Stomach (tissue), 9 donors: Measurements from ENCODE around the gene DKKL1. TPM values are rescaled to one million over a fixed set of nuclear protein-coding genes. Genes with fewer than 3 reads are reported as not detected.
"Not testable (repeated sequence)": the region's sequence is repeated elsewhere in the genome, so short reads cannot be mapped to it uniquely, and the experiment has no call there.

Source experiments
- DNase-seq, 2 donors: peaks; one replicate each; pipeline versions ENCODE4 v3.0.0 to v3.0.0-alpha.2; 2013 to 2019
- H3K27ac ChIP-seq, 5 donors: fragments of 200-600 bp in 4 of 5; sonication (generic) in 4 of 5; one replicate each; pipeline ENCODE4 v1.5.1; 2013 to 2019; ENCODE audit warnings: mild to moderate bottlenecking in 1 of 5, moderate library complexity in 1 of 5
- H3K27me3 ChIP-seq, 3 donors: fragments of 200-600 bp; sonication (generic); one replicate each; pipeline ENCODE4 v1.5.1; 2017 to 2019; ENCODE audit warnings: mixed run types in 1 of 3
- H3K36me3 ChIP-seq, 4 donors: fragments of 200-600 bp; sonication (generic); 1 replicate in 3 of 4; 2 replicates in 1 of 4; pipeline ENCODE4 v1.5.1; 2016 to 2019
- H3K4me1 ChIP-seq, 4 donors: fragments of 200-600 bp; sonication (generic); one replicate each; pipeline ENCODE4 v1.5.1; 2016 to 2019
- H3K4me3 ChIP-seq, 4 donors: fragments of 200-600 bp; sonication (generic) in 3 of 4; one replicate each; pipeline ENCODE4 v1.5.1; 2016 to 2019; ENCODE audit warnings: mild to moderate bottlenecking in 1 of 4
- H3K9me3 ChIP-seq, 4 donors: fragments of 200-600 bp; sonication (generic); one replicate each; pipeline ENCODE4 v1.5.1; 2016 to 2019
- EP300 ChIP-seq: sonication (generic); formaldehyde crosslinking; IDR thresholded peaks from one replicate; pipeline ENCODE4 v1.6.1; 2017; ENCODE audit warnings: antibody characterized with exemption
- POLR2A ChIP-seq, 4 donors: fragments of 450-650 bp; IDR thresholded peaks; one replicate each; pipeline ENCODE4 v1.6.1; 2016; ENCODE audit warnings: antibody characterized with exemption in 4 of 4, control low read depth in 2 of 4, mild to moderate bottlenecking in 1 of 4, moderate library complexity in 1 of 4
- POLR2AphosphoS5 ChIP-seq, 3 donors: sonication (generic); formaldehyde crosslinking; IDR thresholded peaks; one replicate each; pipeline ENCODE4 v1.6.1; 2016; ENCODE audit warnings: antibody characterized with exemption in 3 of 3
- whole genome bisulfite sequencing, 5 donors: extraction: QIAGEN DNeasy Blood & Tissue Kit in 3 of 5; methylation state at CpG; one replicate each; pipeline versions ENCODE4 v1.1.5 to v1.1.7; 2013 to 2018; 5-methylcytosine and 5-hydroxymethylcytosine counted together
- intact Hi-C: fragments of 100-400 bp; cut with DNase I; formaldehyde crosslinking; loops from one replicate; pipeline ENCODE4 v1.15.1; 2023; ENCODE audit warnings: low total_unique reads
- polyA plus RNA-seq, 3 donors: library from polyadenylated mRNA; stranded (reverse); fragments of 200-250 nt; gene quantifications; one replicate each; pipeline ENCODE4 v1.2.3, GENCODE V29; 2013
- total RNA-seq, 5 donors: library from RNA; depleted of rRNA; stranded (reverse); fragments of >200 nt; gene quantifications; one replicate each; pipeline versions ENCODE4 v1.1.0 to v1.2.3, GENCODE V29; 2014 to 2016
- TF ChIP-seq, protein P1 (sequence below), 7 experiments: fragments of 450-650 bp in 4 of 7; fragments of 200-600 bp in 3 of 7; sonication (generic) in 3 of 7; IDR thresholded peaks; one replicate each; pipeline ENCODE4 v1.5.1; 2016 to 2019; ENCODE audit warnings: antibody characterized with exemption in 7 of 7, control low read depth in 2 of 7, mild to moderate bottlenecking in 1 of 7
- donor health status: healthy with polysubstance abuse.
- donor health status: Bipolar disorder and iron deficiency.
- donor health status: healthy.

DKKL1 gene
- total and polyA plus RNA-seq, 8 donors = 0.35 TPM; not detected in 7

DNA sequence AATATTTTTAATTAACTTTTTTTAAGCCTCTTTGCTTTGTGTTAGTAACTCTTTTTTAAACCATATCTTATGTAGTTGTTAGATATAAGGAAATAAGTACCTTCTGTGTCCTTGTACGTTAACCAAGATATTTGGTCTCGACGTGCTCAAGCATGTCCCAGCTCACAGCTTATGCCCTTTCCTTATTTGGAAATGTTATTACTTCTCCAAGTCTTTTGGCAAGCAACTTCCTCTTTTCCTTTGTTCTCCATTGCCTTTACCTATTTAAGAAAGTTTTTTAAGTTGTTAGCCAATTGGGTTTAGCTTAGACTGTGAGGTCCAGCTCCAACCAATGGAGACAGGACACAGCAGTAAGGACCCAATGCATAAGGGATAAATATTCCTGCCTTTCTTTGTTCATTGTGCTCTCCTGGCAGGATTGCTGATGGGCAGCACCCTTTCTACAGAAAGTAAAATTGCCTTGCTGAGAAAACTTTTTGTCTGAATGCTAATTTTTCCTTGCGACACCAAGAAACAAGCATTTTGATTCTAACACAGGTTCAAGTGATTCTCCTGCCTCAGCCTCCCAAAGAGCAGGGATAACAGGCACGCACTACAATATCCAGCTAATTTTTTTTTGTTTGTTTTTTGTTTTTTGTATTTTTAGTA, 5.2 kb downstream of the DKKL1 start:
- intact Hi-C loops = no loop called here
- Histone ChIP-seq H3K27me3 (peaks cover 0 to 7% (median 3%) of the 10 kb centered on the region in 3 donors), H3K9me3 (peaks cover 6 to 25% (median 18%) of the 10 kb centered on the region in 4 donors), H3K4me3 (no peak overlapping the region), H3K36me3 (peaks cover 0 to 4% (median 0%) of the 10 kb centered on the region in 4 donors), H3K27ac (no peak overlapping the region), H3K4me1 (peaks cover under 1 to 7% (median 4%) of the 10 kb centered on the region in 4 donors)
- 79 to 96% (median 92%) methylated on average over 5 of the region's 5 CpGs for WGBS, 5 donors
- TF ChIP-seq EP300 (no peak), POLR2A (IDR thresholded peaks at IDR 0.05) (no peak), POLR2AphosphoS5 (IDR thresholded peaks at IDR 0.05) (no peak)
- TF ChIP-seq, protein P1, sequence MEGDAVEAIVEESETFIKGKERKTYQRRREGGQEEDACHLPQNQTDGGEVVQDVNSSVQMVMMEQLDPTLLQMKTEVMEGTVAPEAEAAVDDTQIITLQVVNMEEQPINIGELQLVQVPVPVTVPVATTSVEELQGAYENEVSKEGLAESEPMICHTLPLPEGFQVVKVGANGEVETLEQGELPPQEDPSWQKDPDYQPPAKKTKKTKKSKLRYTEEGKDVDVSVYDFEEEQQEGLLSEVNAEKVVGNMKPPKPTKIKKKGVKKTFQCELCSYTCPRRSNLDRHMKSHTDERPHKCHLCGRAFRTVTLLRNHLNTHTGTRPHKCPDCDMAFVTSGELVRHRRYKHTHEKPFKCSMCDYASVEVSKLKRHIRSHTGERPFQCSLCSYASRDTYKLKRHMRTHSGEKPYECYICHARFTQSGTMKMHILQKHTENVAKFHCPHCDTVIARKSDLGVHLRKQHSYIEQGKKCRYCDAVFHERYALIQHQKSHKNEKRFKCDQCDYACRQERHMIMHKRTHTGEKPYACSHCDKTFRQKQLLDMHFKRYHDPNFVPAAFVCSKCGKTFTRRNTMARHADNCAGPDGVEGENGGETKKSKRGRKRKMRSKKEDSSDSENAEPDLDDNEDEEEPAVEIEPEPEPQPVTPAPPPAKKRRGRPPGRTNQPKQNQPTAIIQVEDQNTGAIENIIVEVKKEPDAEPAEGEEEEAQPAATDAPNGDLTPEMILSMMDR (IDR thresholded peaks at IDR 0.05) = no peak
- no peak for DNase-seq

DNA sequence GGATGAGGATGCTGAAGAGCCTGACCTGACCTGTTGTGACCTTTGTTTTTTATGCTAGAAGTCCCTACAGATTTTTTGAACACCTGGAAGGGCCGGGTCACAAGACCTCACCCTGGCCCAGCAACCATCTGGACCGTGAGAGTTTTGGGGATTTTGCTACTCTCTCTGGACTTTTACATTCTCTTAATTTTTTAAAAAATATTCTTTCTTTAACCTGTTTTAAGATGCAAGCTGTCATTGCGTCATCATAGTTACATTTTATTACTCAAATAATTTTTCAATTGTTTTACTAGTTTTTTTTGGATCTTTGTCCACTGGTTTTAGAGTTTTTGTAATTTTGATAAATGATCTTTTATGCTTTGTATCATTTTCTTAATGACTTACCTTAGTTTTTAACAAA, 7.5 kb downstream of the DKKL1 start:
- intact Hi-C loops = no loop called here
- H3K27ac ChIP-seq = no peak overlapping the region
- H3K9me3 ChIP-seq = peaks cover 6 to 25% (median 18%) of the 10 kb centered on the region in 4 donors
- 69 to 93% (median 84%) methylated on average over 3 of the region's 3 CpGs for WGBS, 5 donors
- DNase-seq = no peak
- no peak for TF ChIP-seq EP300
- TF ChIP-seq, protein P1 (IDR thresholded peaks at IDR 0.05) = no peak
- H3K27me3 ChIP-seq = peaks cover 0 to 7% (median 0%) of the 10 kb centered on the region in 3 donors
- H3K36me3 ChIP-seq = peaks cover 0 to 4% (median 0%) of the 10 kb centered on the region in 4 donors
- H3K4me3 ChIP-seq = no peak overlapping the region
- H3K4me1 ChIP-seq = no peaks in the 10 kb centered on the region

DNA sequence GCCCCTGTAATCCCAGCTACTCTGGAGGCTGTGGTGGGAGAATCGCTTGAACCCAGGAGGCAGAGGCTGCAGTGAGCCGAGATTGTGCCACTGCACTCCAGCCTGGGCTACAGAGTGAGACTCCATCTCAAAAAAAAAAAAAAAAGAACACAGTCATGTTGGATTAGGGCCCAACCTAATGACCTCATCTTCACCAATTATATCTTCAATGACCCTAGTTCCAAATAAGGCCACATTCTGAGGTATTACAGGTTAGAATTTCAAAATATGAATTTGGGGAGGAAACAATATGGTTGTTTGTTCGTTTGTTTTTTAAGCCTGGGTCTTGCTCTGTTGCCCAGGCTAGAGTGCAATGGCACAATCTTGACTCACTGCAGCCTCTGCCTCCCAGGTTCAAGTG, 9.5 kb downstream of the DKKL1 start:
- intact Hi-C loops = not testable (repeated sequence)

DNA sequence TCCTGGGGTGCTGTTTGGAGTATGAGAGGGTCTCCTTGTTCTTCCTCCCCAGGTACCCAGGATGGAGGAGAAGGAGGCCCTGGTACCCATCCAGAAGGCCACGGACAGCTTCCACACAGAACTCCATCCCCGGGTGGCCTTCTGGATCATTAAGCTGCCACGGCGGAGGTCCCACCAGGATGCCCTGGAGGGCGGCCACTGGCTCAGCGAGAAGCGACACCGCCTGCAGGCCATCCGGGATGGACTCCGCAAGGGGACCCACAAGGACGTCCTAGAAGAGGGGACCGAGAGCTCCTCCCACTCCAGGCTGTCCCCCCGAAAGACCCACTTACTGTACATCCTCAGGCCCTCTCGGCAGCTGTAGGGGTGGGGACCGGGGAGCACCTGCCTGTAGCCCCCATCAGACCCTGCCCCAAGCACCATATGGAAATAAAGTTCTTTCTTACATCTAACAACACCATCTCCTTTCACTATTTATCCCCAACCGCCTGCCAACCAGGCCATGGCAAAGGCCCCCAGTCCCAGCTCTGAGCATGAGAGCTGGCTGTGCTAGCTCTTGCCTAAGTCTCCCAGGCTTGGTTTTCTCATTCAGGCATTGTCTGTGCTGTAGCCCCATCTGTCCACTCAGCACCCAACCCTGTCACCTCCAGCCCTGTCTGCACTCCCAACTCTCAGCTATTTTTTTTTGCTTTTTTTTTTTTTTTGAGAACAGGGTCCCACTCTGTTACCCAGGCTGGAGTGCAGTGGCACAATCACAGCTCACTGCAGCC, 11.2 kb downstream of the DKKL1 start:
- DNase-seq = no peak
- Histone ChIP-seq H3K27ac (no peak overlapping the region), H3K27me3 (peaks cover 0 to 7% (median 0%) of the 10 kb centered on the region in 3 donors), H3K36me3 (no peaks in the 10 kb centered on the region), H3K4me1 (no peaks in the 10 kb centered on the region), H3K4me3 (no peak overlapping the region), H3K9me3 (peaks cover 0 to 7% (median 4%) of the 10 kb centered on the region in 4 donors)
- TF ChIP-seq POLR2AphosphoS5 (IDR thresholded peaks at IDR 0.05) (no peak), POLR2A (IDR thresholded peaks at IDR 0.05) (no peak), EP300 (no peak)
- TF ChIP-seq, protein P1 (IDR thresholded peaks at IDR 0.05) = no peak
- intact Hi-C loops = no loop called here
- WGBS, 5 donors = 82 to 94% (median 89%) methylated on average over 14 to 16 of the region's 16 CpGs

More for the DNA sequence above, 9.5 kb downstream of the DKKL1 start:
- 71 to 85% (median 84%) methylated on average over 3 of the region's 3 CpGs for WGBS, 5 donors
- H3K9me3 ChIP-seq = peaks cover 6 to 23% (median 18%) of the 10 kb centered on the region in 4 donors
- not testable (repeated sequence) for H3K27ac ChIP-seq, H3K27me3 ChIP-seq, H3K36me3 ChIP-seq, H3K4me1 ChIP-seq, H3K4me3 ChIP-seq, DNase-seq
